A172 (cell line): ENCODE results near the gene PTK6. TPM values are rescaled to one million over a fixed set of nuclear protein-coding genes. Genes with fewer than 3 reads are reported as not detected.

ENCODE experiments used
- DNase-seq: peaks from one replicate; pipeline ENCODE4 v3.0.0-alpha.2; 2015; ENCODE audit warnings: low spot score
- total RNA-seq: library from RNA; depleted of rRNA; stranded (reverse); fragments of >200 nt; shearing (Covaris generic); gene quantifications from 2 replicates; pipeline ENCODE4 v1.2.3, GENCODE V29; 2014

Gene PTK6
- total RNA-seq, 1 experiment from 2014 or later, result 2.0 TPM

DNA sequence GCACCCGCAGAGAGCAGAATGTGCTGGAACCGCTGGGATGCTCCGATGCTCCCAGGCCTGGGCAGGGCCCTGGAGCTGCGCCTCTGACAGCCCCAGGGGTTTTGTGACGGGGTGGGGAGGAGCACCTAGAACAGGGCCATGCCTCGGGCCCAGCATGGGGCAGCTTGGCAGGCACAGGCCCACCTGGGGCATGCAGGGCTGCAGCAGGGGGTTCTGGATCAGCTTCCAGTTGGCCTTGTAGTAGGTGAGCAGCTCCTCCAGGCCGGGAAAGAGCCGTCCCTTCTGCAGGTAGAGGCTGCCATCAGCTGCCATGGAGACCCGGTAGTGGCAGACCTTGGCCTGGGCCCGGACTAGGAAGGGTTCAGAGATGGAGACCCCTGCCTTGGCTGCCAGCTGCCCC is 6.0 kb upstream of the PTK6 start:
- DNase-seq, result no peak

- DNase-seq, result no peak
Observed at GRCh38 chr20:63542696-63543095, 5.5 kb upstream of the PTK6 start.

GRCh38 chr20:63542031-63542559 is 4.9 kb upstream of the PTK6 start:
- DNase-seq, result no peak

GRCh38 chr20:63541371-63541770 is 4.2 kb upstream of the PTK6 start:
- no peak for DNase-seq

- DNase-seq, result no peak
Observed at GRCh38 chr20:63540417-63541186, 3.4 kb upstream of the PTK6 start.

DNA sequence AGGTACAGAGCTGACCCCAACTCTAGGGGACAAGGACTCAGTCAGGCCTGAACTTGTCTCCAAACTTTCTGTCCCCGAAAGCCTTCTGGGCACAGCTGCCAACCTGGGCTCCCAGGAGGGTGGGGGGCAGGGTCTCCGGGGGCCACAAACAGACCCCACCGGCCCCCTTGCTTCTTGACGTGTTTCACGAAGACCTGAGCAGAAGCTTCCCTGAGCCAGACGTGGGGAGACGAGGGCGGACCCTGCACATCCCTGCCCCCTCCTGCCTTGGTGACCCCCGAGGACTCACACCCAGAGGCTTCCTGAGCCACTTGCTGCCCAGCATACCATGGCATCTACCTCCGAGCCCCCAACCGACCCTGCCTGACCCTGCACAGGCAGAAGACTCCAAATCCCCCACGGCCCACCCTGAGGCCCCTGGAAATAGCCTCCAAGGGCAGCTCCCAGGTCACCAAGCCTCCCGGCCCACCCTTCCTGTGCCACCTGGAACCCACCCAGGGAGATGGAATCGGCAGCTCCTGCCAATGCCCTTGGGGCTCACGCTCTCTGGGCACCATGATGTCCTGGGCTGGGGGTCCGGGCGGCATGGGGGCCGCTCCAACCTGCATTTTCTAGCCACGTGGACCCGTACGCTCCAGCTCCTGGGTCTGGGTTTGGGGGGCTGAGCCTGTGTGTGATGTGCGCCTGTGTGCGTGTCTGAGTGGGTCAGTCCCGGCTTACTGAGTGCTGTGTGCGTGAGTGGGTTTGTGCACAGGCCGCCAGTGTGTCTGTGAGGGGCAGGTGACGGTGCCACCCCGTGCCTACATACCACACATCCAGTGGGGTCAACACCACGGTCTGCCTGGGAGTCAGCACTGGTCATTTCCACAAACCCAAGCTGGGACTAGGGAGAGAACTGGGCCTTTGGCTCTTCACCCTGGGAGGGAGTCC is 2.5 kb upstream of the PTK6 start:
- DNase-seq, result no peak

DNA sequence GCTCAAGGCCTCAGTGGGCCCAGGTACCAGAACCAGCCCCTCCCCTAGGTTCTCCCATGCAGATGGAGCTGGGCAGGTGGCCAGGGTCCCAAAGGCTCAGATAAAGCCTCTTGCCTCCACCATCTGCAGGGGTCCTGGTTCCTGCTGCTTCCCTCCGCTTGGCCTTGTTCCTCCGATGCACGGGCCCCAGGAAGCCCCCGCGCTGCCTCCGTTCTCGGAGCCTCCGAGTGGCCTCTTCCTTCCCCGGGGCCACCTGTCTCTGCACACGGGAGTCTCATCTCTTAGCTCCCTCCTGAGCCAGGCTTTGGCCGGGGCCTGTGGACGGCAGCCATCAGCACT is 1.9 kb upstream of the PTK6 start:
- no peak for DNase-seq

- DNase-seq, result peak; percentile 63
Observed at GRCh38 chr20:63538204-63539091, 1.3 kb upstream of the PTK6 start.

GRCh38 chr20:63537525-63538203 is 488 bp upstream of the PTK6 start:
- peak; percentile 99 for DNase-seq

DNA sequence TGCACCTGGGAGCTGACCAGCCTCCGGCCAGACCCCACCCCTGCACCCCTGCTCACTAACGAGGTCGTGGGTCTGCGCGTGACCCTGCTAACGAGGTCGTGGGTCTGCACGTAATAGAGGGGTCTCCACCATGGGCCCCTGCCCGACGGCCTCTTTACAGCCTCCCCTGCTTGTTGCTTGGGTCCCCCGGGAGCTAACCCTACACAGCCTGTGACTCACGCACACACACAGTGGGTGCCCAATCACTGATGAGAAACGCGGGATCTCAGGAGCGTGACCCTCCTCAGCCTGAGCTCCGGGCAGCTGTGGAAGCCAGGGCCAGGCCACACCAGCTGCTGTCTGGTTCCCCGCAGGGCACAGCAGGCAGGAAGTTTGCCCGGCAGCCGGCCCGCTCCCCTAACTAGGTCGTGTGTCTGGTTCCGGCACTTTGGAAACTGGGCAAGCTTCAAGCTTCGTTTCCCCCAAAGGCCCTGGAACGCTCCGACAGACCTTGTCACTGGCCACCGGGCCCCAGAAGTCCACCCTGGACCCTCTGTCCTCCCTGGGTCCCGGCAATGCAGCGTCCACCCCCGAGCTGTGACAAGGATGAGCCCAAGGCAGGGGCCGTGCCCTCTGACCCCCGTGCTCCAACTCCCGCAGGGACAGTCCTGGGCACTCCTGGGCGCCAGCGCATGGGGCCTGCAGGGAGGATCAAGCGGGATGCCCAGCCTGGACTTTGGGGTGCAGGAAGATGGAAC is 767 bp downstream of the PTK6 start:
- peak; percentile 68 for DNase-seq

DNA sequence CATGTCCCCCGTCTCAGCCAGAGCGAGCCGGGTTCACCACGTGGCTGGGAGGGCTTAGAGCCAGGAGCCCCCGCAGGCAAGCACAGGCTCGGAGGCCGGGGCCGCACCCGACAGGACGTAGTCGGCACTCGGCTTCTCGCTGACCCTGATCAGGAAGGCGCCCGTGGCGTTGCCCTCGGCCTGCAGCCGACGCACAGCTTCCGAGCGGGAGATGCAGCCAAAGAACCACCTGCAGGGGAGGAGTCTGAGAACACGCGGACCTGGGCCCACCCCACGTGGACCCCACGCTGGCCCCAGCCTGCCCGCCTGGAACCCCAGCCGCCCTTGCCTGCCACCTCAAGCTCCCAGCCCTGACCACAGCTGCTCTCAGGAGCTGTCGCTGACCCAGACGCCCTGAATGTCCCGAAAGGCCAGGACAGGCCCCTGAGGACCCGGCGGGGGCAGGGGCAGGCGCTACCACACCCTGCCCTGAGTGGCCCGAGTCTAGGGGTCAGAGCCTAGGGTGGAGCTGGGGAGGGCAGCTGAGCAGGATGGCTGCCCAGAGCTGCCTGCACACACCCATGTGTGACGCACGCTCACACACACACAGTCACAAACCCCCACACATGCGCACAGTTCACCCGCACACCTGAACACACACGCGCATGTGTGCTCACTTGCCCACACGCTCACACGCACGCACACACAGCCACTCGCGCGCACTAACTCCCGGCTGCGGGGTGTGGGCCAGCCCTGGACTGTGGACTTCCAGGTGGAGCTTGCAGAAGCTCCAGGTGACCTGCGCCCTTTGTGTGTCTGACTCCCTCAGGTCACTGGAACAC is 2.1 kb downstream of the PTK6 start:
- DNase-seq, result no peak

GRCh38 chr20:63534427-63534830 is 2.7 kb downstream of the PTK6 start:
- DNase-seq, result no peak

GRCh38 chr20:63533871-63534393 is 3.2 kb downstream of the PTK6 start:
- no peak for DNase-seq

- DNase-seq, result no peak
Observed at GRCh38 chr20:63533388-63533787, 3.8 kb downstream of the PTK6 start.

DNA sequence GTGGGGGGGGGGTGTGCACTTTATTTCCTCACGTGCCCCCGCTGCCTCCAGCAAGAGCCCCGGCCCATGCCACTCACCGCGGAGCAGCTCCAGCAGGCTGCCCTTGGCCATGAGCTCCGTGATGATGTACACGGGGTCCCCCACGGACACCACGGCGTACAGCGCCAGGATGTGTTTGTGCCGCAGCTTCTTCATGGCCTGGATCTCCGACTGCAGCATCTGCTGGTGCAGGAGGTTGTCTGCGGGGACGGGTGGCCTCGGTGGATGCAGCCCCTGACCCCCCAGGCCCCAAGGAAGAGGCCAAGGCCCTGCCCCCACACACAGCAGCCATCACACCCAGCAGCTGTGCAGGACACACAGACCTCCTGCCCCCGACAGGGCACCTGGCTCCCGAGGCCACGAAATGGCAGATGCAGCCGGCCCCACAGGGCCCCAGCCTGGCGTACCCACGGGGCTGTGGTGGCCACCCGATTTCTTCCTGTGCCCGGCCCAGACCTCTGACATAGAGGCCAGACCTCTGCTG is 4.7 kb downstream of the PTK6 start:
- DNase-seq, result no peak

DNA sequence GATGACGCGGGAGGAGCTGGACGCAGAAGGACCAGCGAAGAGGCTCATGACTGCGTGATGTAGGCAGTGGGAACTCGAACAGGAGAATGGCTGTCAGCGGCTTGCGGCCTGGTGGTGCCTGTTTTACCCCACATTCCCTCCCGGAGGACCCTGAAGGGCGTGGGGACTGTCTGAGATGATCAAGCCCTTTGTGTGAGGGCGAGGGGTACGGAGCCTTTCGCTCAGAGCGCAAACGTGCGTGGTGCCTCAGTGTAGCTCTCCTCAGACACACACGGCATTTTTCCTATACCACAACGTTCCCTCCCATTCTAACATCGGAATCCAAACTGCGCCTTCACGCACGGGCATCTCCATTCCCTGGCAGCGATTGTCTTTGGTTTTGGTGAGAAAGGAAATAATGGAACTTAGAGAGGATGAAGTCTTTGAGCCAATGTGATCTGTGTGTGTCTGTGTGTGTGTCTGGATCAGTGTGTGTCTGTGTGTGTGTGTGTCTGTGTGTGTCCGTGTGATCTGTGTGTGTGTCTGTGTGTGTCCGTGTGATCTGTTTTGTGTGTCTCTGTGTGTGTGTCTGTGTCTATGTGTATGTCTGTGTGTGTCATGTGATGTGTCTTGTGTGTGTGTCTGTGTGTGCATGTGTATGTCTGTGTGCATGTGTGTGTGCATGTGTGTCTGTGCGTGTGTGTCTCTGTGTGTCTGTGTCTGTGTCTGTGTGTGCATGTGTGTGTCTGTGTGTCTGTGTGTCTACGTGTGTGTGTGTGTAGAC is 5.3 kb downstream of the PTK6 start:
- DNase-seq, result no peak

- DNase-seq, result no peak
Observed at GRCh38 chr20:63530788-63531160, 6.4 kb downstream of the PTK6 start.
